HG02981 (cell line): ENCODE measurements around the gene AGL.
"Not testable (repeated sequence)": the region's sequence is repeated elsewhere in the genome, so short reads cannot be mapped to it uniquely, and the experiment has no call there.

Experiments
- ATAC-seq: cut with Tn5 transposase; IDR thresholded peaks from one replicate; pipeline ENCODE4 v1.9.1; 2021; ENCODE audit warnings: mild to moderate bottlenecking, moderate library complexity; ENCODE audit not compliant: unreplicated experiment

Gene AGL

DNA sequence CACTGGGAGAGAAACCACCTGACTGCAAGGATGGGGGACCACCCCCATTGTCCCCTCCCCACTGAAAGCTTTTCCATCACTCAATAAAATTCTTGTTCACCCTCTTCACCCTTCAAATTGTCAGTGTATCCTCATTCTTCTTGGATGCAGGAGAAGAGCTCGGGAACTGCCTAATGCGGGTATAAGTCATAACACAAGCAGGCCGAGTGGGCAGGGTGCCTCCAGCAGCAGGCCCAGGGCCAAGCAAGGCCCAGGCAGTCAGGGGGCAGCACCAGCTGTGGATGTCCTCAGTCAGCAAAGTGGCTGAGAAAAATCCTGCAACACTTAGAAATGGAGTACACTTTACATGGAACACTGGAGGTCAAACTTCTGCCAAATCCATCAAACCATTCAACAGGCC is 85.9 kb downstream of the AGL start:
- no peak for ATAC-seq

DNA sequence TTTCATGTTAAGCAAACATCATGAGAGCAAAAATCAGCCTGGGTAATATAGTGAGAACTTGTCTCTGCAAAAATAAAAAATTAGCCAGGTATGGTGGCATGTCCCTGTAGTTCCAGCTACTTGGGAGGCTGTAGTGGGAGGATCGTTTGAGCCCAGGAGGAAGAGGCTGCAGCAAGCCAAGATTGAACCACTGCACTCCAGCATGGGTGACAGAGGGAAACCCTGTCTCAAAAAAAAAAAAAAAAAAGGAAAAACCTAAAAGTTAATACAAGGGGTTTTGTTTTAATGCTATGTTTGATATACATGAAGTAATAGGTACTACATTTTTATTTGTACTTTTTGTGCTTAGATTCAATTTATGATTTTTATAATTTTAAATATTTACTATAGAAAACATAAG is 92.6 kb downstream of the AGL start:
- ATAC-seq = no peak

DNA sequence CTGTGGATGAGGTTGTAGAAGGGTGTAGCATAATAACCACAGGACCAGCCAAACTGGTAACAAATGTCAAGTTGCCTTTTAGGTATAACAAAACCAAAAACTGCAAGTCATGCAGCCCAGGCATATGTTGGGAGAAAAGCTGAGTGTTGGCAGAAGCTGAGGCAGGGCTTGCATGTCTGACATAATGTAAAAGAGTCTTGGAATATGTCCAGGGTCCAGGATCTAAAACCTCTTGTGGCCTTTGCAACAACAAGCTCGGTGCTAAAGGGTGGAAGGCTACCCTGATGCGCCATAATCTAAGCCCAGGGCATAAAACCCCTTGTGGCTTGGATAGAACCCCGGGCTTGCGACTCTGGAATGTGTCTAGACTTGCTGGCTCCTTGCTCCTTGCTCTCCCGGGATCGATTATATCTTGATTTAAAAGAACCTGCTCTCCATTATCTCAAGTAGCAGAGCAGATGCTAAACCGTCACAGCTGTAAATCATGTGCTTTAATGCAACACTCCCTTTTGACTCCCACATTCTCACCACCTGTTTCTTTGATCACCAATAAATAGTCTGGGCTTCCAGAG is 93.1 kb downstream of the AGL start:
- ATAC-seq = no peak

DNA sequence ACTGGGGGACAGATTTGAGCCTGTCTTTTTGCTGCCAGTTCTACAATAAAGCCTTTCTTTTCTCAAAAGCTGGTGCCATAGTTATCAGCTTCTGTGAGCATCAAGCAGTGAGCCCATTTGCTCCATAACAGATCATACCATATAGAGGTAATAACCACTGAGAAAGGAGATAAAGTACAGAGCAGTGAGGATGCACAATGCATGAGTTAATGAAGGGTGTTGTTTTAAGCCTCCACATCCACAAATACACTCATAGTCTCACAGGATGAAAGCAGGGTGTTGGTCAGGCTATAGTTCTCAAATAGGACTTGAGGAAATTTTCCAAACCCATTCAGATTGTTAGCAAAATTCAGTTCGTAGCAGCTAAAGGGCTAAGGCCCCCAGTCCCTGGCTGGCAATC is 94.0 kb downstream of the AGL start:
- ATAC-seq = no peak

DNA sequence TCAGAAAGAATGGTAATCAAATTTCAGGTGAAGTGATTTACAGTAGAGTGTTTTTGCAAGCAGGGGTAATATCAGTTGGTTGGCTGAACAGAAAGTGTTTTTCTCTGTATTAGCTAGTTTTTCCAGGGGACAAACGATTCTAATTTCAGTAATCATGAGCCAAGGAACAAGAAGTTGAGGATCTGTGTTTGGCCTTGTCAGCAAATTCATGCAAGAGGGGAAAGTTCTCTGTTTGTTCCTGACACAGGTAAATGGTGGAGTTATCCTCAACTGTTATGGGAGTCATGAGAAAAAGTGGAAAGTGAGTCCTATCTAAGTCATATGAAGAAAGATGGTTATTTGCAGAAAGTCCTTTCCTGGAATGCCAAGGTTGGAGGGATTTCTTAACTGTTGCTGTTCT is 95.0 kb downstream of the AGL start:
- no peak for ATAC-seq

DNA sequence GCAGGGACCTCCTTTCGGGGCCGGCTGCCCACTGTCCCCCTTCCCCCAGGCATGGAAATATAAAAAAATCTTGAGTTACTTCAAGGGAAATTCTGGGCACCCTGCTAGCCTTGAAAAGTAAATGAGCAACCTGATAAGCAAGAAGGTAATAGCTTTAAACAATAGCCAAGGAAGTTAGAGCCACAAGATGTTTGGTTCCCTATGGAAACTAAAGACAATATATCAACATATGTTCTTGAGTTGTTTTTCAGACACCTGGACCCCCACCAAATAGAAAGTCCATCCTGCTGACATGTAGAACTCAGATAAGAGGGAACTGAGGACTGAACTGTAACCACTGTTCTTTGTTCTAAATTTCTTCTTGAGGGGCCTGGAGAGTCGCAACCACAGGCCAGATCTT is 100.3 kb downstream of the AGL start:
- no peak for ATAC-seq

DNA sequence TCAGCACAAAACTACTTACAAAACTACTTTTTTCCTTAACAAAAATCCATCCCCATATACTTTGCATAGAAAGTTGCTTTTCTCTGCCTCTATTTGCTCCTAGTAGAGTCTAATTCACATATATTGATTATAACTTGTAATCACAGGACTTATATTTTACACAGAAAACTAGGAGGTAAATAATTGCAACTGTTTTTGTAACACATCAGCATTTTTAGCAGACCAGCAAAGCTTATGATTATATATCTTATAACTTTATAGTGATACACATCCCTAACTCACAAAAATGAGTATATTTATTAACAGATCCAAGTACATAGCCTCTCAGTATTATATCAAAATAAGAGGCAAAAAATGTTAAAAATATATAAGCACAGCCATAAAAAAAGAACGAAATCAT is 102.4 kb downstream of the AGL start:
- no peak for ATAC-seq

DNA sequence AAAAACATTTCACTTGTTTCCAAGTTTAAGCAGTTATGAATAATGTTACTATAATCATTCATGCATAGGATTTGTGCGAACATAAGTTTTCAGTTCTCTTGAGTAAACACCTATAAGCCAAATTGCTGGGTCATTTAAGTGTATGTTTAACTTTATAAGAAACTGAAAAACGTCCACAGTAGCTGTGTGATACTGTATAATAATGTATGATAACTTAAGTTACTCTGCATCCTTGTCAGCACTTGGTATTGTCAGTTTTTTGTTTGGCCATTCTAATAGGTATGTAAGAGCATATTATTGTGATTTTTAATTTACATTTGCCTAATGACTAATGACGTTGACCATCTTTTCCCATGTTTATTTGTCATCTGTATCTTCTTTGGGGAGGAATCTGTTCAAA is 105.2 kb downstream of the AGL start:
- ATAC-seq = no peak

DNA sequence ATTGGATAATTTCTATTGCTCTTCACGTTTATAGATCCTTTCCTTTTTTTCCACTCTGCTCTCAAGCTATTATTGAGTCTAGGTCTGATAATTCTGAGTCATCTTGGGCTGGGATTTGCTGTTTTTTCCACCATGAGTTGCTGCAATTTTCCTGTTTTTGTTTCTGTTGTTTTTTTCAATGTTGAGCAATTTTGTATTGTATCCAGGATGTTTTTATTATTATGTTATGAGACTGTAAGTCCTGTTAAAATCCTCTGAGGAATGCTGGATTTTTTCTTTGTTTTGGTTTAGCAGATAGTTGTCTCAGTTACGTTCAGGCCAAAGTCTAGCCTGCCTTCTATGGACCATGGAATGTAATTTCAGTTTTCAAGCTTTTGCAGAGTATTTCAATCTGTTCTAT is 106.6 kb downstream of the AGL start:
- no peak for ATAC-seq

DNA sequence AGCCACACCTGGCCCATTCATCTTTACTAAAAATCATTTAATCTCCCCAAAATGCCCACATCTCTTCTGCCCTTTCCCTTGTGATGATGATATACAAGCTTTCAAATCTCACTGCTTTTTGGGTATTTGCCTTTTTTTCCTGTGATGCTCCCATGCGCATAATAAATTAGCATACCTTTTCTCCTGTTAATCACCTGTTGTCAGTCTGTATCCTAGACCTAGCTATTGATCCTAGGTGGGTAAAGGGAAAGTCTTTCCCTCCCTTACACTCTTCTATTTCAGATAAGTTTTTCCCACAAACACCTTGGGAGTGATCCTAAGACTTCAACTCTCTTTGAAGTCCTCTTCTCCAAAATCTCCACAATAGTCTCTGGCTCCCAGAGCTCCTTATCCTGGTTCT is 107.7 kb downstream of the AGL start:
- no peak for ATAC-seq

DNA sequence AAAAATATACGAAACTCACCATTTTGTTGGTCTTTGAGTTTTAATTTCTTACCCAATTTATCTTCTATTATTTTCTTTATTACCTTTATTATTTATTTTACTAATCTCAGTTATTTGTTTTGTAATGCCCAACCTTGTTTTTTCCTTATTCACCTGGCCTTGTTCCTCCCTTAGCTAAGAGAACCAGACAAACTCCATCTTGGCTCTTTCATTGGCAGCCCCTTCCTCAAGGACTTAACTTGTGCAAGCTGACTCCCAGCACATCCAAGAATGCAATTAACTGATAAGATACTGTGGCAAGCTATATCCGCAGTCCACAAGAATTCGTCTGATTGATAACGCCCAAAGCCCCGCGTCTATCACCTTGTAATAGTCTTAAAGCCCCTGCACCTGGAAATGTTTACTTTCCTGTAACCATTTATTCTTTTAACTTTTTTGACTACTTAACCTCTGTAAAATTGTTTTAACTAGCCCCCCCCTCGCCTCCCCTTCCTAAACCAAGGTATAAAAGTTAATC is 109.1 kb downstream of the AGL start:
- not testable (repeated sequence) for ATAC-seq

DNA sequence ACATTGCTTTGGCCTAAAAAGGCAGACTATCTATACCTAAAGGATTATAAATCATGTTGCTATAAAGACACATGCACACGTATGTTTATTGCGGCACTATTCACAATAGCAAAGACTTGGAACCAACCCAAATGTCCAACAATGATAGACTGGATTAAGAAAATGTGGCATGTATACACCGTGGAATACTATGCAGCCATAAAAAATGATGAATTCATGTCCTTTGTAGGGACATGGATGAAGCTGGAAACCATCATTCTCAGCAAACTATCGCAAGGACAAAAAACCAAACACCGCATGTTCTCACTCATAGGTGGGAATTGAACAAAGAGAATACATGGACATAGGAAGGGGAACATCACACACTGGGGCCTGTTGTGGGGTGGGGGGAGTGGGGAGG is 110.1 kb downstream of the AGL start:
- ATAC-seq = not testable (repeated sequence)

DNA sequence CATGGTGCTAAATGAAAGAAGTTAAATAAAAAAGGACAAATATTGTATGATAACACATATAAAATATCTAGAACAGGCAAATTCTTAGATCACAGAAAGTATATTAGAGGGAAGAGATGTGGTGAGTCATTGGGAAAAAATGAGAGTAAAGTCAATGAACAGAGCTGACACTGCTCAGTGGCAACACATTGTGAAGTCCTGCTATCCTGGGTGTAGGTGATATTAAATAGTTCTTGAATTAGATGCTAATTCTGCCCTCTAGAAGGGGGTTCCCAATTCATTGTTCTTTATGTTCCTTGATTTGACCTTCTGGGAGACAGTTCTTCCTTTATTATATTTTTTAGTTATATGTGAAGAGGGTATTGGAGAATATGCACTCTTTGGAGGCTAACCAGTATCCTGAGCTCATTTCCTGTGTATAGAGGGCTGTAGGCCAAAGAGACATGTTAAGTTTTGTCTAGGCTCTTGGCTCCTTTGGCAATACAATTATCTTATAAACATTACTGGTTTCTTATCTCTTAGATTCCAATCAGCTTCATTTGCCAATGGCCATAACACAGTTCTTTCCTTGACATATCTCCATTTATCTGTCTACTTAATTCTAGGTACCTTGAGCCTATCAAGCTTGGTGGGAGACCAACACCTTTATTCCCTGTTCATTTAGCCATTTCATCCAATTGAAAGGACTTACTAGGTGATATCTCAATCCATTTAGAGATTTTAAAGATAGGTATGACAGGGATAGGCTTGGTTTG is 113.1 kb downstream of the AGL start:
- no peak for ATAC-seq

DNA sequence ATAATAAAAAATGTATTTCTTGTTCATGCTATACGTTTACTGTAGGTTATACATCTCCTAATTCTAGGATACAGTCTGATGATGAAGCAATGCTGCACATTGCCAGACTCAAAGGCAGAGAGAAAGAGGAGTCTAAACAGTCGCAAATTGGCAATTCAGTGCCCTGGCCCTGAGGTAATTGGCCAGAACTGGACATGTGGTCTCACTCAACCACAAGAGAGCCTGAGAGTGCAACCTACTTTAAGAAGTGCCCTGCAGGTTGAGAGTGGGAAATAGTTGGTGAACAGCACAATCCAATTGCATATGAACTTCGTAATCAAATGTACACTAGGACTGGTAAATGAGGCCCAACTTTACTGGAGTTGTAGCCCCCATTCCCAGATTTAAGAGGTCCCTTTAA is 114.6 kb downstream of the AGL start:
- no peak for ATAC-seq

DNA sequence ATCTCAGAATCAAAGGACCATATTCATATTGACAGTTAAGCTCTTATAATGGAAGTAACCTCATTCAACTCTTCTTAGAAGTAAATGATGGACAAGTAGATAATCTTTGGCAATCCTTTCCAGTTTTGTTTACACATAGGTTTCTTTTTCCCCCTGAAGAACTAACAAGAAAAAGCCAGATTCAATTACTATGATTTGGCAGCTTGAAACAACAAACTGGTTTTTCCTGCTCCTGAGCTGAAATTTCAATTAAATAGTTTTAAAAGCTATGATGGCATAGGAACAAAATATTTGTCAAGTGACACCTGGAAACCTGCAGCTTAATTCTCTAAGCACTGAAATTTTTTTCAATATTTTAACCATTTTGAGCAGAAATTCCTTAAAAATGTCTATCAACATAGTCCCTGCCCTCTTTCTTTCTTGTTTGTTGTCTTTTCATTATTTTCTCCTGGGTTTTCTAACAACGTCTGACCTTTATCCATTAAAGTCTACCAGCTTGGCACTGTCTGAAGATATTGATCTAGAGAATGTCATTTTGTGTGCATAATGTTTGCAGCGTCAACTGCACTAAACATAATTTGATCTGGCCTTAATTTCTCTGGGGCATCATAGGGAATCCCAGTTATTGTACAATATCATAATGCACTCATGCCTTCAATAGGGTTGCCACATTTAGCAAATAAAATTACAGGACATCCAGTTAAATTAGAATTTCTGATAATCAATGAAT is 115.7 kb downstream of the AGL start:
- ATAC-seq = no peak

DNA sequence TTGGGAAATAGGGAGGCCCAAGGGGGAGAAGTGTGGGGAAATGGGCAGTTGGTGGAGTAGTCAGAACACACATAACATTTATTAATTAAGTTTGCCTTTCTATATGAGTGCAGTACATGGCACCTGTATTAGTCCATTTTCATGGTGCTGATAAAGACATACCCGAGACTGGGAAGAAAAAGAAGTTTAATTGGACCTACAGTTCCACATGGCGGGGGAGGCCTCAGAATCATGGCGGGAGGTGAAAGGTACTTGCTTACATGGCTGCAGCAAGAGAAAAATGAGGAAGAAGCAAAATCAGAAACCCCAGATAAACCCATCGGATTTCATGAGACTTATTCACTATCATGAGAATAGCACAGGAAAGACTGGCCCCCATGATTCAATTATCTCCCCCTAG is 118.1 kb downstream of the AGL start:
- ATAC-seq = no peak

DNA sequence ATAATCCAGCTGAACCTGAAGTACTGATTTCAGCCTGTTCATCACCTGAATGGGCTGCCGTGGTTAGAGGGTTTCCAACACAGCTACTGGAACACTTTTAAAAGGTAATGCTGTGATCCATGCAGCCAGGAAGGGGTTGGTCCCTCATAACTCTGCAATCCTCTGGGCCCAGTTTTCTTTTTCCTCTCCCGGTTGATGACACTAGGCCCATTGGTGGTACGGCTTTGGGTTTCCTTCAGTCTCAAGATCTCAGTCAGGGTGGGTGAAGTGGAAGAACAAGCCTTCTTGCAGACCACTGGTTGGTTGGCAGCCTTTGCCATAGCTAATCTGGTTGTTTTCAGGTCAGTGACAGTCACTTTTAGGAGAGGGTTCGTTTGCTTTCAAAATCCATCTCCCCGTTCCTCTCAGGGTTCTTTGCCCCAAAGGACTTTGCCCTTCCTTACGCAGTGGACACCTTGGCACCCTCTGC is 119.1 kb downstream of the AGL start:
- ATAC-seq = peak; percentile 8

DNA sequence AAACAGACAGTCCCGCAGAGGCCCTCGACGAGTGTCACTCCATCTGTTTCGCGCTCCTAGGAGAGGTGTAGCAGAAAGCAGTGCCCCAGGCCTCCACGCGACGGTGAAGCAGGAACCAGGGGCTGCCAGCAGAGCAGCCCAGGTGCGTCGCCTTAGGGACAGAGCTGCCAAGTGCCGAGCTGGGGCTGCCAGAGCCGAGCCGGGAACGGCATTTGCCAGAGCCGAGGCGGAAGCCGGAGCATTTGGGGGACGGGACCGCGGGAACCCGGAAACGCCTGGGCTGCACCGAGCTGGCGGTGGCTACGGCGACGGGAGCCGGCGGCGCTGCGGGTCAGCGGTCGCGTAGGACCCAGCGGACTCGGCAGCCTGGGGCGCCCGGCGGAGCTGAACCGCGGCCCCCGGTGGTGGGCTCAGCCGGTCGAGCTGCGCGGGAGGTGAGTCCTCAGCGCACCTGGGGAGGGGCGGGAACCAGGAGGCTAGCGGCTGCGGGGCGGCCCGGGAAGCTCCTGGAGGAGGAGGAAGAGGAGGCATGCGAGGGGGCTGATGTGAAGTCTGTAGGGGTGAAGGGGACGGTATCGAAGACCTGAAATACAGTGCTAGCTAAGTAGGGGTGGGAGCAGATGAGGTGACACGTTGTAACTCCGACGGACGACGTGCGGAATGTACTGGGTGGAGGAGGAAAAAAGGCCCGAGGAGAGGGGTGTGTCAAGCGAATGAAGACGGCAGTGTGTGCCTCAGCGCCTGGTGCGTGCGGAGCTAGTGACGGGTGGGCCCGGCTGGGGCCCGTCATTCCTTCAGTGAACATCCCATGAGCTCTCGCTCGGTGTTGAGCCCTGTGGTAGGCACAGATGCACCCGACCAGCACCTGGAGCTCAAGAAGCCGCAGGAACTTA is 119.8 kb downstream of the AGL start, which contains the start of gene SLC35A3:
SLC35A3 (plus strand) TSS at position 268 of the 893 bp plus-strand sequence. CDS start 23,559 bp downstream, outside the sequence.
- peak; percentile 89 for ATAC-seq

DNA sequence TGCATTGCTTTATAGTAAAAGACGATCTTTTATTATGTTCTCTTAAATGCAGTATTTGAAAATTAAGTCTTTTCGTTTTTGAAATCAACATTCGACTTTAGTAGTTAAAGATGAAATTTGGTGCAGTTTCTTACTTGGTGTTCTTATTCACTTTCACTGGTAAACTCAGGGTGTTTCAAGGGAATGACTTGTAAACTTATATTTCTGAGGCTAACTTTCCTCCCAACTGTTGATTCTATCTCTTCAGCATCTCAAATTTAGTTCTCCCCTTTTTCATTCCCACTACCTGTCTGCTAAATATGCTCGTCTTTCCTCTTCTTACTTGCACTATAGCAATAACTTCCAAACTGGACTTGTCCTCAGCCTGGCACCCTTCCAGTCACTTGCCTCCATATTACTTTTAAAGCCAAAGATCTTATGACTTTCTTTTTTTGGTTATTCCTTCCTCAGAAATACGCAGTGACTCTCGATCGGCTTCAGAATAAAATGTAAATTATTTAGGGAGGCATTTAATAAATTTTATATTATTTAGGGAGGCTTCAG is 120.6 kb downstream of the AGL start:
- no peak for ATAC-seq

DNA sequence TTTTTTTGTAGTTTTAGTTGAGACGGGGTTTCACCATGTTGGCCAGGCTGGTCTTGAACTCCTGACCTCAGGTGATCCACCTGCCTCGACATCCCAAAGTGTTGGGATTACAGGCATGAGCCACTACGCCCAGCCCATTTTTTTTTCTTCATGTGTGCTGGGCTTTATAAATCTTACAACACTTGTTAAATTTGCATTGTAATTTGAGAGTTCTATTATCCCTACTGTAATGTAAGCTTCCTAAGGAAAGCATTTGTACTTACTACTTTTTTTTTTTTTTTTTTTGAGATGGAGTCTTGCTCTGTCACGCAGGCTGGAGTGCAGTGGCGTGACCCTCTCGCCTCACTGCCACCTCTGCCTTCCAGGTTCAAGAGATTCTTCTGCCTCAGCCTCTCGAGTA is 121.9 kb downstream of the AGL start:
- not testable (repeated sequence) for ATAC-seq
